GM23338 (cell line): ENCODE results near the gene ABCA1.

Experiments used
- CREB1 ChIP-seq: fragments of 250-450 bp; sonication (Bioruptor Pico); IDR thresholded peaks from 2 replicates; pipeline ENCODE4 v1.5.0; 2020; ENCODE audit warnings: low read depth, mild to moderate bottlenecking, moderate library complexity
- CTCF ChIP-seq, 2 experiments: fragments of 200-600 bp in 1 of 2; sonication (generic) in 1 of 2; conservative IDR thresholded peaks; 2 replicates each; pipeline versions ENCODE4 v1.5.1 to v1.6.1; 2016 to 2017; ENCODE audit warnings: antibody characterized with exemption in 2 of 2, low read depth in 2 of 2, mild to moderate bottlenecking in 2 of 2, moderate library complexity in 1 of 2
- ETS1 ChIP-seq: IDR thresholded peaks from 2 replicates; pipeline ENCODE4 v1.6.1; 2016; ENCODE audit warnings: antibody characterized with exemption
- EZH2 ChIP-seq: fragments of 200-600 bp; sonication (generic); IDR thresholded peaks from one replicate; pipeline ENCODE4 v1.8.0; 2017; ENCODE audit warnings: antibody characterized with exemption, mild to moderate bottlenecking, low read depth; ENCODE audit not compliant: unreplicated experiment
- EZH2phosphoT487 ChIP-seq: fragments of 200-600 bp; sonication (generic); IDR thresholded peaks from one replicate; pipeline ENCODE4 v1.8.1; 2018; ENCODE audit warnings: antibody characterized with exemption; ENCODE audit not compliant: unreplicated experiment
- JUNB ChIP-seq: IDR thresholded peaks from one replicate; pipeline ENCODE4 v1.6.1; 2016; ENCODE audit warnings: antibody characterized with exemption; ENCODE audit not compliant: unreplicated experiment
- NANOG ChIP-seq: IDR thresholded peaks from 2 replicates; pipeline ENCODE4 v1.6.1; 2016; ENCODE audit warnings: antibody characterized with exemption, borderline replicate concordance
- POLR2AphosphoS5 ChIP-seq: IDR thresholded peaks from 2 replicates; pipeline ENCODE4 v1.6.1; 2016; ENCODE audit warnings: antibody characterized with exemption, low read depth
- STAT1 ChIP-seq: IDR thresholded peaks from one replicate; pipeline ENCODE4 v1.6.1; 2016; ENCODE audit warnings: antibody characterized with exemption; ENCODE audit not compliant: unreplicated experiment
- ZNF114 ChIP-seq: fragments of 250-450 bp; sonication (Bioruptor Pico); IDR thresholded peaks from 2 replicates; pipeline ENCODE4 v1.5.0; 2020; ENCODE audit warnings: mild to moderate bottlenecking, moderate library complexity
- ZNF331 ChIP-seq: fragments of 250-450 bp; sonication (Bioruptor Pico); IDR thresholded peaks from 2 replicates; pipeline ENCODE4 v1.5.0; 2020; ENCODE audit warnings: low read depth, mild to moderate bottlenecking, moderate library complexity
- TF ChIP-seq, protein P1 (sequence below): IDR thresholded peaks from one replicate; pipeline ENCODE4 v1.6.1; 2018; ENCODE audit warnings: antibody characterized with exemption; ENCODE audit not compliant: unreplicated experiment

DNA sequence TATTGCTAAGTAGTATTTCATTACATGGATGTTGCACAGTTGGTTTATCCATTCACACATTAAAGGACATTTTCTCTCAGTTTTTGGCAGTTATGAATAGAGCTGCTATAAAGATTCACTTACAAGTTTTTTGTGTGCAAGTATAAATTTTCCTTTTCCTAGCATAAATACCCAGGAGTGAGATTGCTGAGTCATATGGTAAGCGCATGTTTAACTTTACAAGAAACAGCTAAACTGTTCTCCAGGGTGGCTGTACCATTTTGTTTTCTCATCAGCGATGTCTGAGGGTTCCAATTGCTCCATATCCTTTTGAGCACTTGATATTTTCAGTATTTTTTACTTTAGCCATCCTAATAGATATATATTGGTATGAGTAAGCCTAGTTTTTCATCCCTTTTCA is 16.4 kb upstream of the ABCA1 start:
- TF ChIP-seq EZH2: no peak
- no peak for TF ChIP-seq POLR2AphosphoS5
- no peak for TF ChIP-seq CTCF (conservative IDR thresholded peaks at IDR 0.05; ENCODE audit: low read depth in 2 of 2)
- no peak for TF ChIP-seq CREB1
- no peak for TF ChIP-seq STAT1
- TF ChIP-seq, protein P1, sequence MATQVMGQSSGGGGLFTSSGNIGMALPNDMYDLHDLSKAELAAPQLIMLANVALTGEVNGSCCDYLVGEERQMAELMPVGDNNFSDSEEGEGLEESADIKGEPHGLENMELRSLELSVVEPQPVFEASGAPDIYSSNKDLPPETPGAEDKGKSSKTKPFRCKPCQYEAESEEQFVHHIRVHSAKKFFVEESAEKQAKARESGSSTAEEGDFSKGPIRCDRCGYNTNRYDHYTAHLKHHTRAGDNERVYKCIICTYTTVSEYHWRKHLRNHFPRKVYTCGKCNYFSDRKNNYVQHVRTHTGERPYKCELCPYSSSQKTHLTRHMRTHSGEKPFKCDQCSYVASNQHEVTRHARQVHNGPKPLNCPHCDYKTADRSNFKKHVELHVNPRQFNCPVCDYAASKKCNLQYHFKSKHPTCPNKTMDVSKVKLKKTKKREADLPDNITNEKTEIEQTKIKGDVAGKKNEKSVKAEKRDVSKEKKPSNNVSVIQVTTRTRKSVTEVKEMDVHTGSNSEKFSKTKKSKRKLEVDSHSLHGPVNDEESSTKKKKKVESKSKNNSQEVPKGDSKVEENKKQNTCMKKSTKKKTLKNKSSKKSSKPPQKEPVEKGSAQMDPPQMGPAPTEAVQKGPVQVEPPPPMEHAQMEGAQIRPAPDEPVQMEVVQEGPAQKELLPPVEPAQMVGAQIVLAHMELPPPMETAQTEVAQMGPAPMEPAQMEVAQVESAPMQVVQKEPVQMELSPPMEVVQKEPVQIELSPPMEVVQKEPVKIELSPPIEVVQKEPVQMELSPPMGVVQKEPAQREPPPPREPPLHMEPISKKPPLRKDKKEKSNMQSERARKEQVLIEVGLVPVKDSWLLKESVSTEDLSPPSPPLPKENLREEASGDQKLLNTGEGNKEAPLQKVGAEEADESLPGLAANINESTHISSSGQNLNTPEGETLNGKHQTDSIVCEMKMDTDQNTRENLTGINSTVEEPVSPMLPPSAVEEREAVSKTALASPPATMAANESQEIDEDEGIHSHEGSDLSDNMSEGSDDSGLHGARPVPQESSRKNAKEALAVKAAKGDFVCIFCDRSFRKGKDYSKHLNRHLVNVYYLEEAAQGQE: no peak
- TF ChIP-seq EZH2phosphoT487: no peak
- no peak for TF ChIP-seq ETS1
- TF ChIP-seq NANOG: no peak
- no peak for TF ChIP-seq ZNF114
- TF ChIP-seq ZNF331 (CRISPR knock-in tag): no peak
- TF ChIP-seq JUNB: no peak
